ENCODE data around the gene SPECC1. TPM values are rescaled to one million over a fixed set of nuclear protein-coding genes. Genes with fewer than 3 reads are reported as not detected.

The SPECC1 gene
- total and polyA plus RNA-seq, 2 of the 4 experiments (the other 2 are of a cell fraction): 16.9 to 26.2 TPM

- no peak overlapping the region for H3K4me2 ChIP-seq (ENCODE audit: low read depth, low read length)
- intact Hi-C loops (cut with micrococcal nuclease) (loop anchor here (5.0 kb wide), 1 partner anchor 81 kb away; no protein-coding TSS in a partner anchor), dilution Hi-C loops (cut with HindIII; ENCODE audit: low sequenced_read_pairs, unreplicated experiment) (no loop called here), in situ Hi-C loops (cut with MboI; ENCODE audit: low sequenced_read_pairs) (no loop called here)
- DNase-seq (no peak), ATAC-seq (ENCODE audit: low read depth) (no peak)
- H2AFZ ChIP-seq (replicated peaks; ENCODE audit: low read length, poor library complexity): no peak overlapping the region
- no peak overlapping the region for H3K14ac ChIP-seq (replicated peaks; ENCODE audit: low read depth, low read length)
- H4K91ac ChIP-seq (ENCODE audit: insufficient read depth, low read depth, low read length): no peak overlapping the region
- ChIA-PET POLR2A (ENCODE audit: unreplicated experiment) (no interaction called here), CTCF (no interaction called here)
- H3K56ac ChIP-seq (ENCODE audit: extremely low read depth, insufficient read depth, low read length): no peak overlapping the region
- H4K8ac ChIP-seq (ENCODE audit: low read depth in 2 of 2, low read length in 2 of 2): no peak overlapping the region
- H3K4ac ChIP-seq (ENCODE audit: low read depth, low read length): no peak overlapping the region
- no peak overlapping the region; the same call in 1 of the 2 replicates for H4K5ac ChIP-seq (ENCODE audit: low read depth, low read length)
- H3K27me3 ChIP-seq (ENCODE audit: control insufficient read depth, insufficient read depth, low read length): no peaks in the 10 kb centered on the region
- H4K20me1 ChIP-seq (ENCODE audit: insufficient read depth, low read length): peaks cover 9% of the 10 kb centered on the region; the same call in 1 of the 2 replicates
- H3K9me3 ChIP-seq (ENCODE audit: control insufficient read depth, insufficient read depth, low read length): no peaks in the 10 kb centered on the region
- no TSS peak for BruUV-seq (replicated peaks)
- H2BK15ac ChIP-seq (ENCODE audit: low read depth, low read length): no peak overlapping the region
- no peak overlapping the region for H3K9ac ChIP-seq (ENCODE audit: low read depth, low read length)
- H3K9me1 ChIP-seq (ENCODE audit: insufficient read depth, low read length): peaks cover 15% of the 10 kb centered on the region
- H3K18ac ChIP-seq (ENCODE audit: low read depth, low read length): no peak overlapping the region
- no peak overlapping the region for H3K23ac ChIP-seq (ENCODE audit: low read depth, low read length)
- no peak overlapping the region for H2AK9ac ChIP-seq (replicated peaks; ENCODE audit: low read depth, low read length, poor library complexity)
- no peak overlapping the region for H2BK120ac ChIP-seq (ENCODE audit: low read depth, low read length)
- no peak overlapping the region for H2BK5ac ChIP-seq (ENCODE audit: low read depth, low read length, poor library complexity, severe bottlenecking)
- no peak overlapping the region for H3K4me3 ChIP-seq (ENCODE audit: insufficient read depth, low read depth, low read length)
- H2BK20ac ChIP-seq (ENCODE audit: low read depth, low read length): no peak overlapping the region
- no peak overlapping the region for H2AK5ac ChIP-seq (ENCODE audit: low read depth, low read length)
- H3K36me3 ChIP-seq (ENCODE audit: control insufficient read depth, insufficient read depth, low read length): peaks cover 13% of the 10 kb centered on the region
- peaks cover 29 to 58% of the 10 kb centered on the region in 2 experiments for H3K79me1 ChIP-seq (ENCODE audit: low read depth in 1 of 2, low read length in 2 of 2)
- H3K4me1 ChIP-seq (ENCODE audit: control insufficient read depth, insufficient read depth, low read length): peaks cover 16% of the 10 kb centered on the region
- WGBS, 2 experiments (ENCODE audit: extremely low coverage in 2 of 2, insufficient read length in 1 of 2): no CpG with 5 or more reads among the region's 3 CpGs
- no peak for TF ChIP-seq FOS (IDR thresholded peaks at IDR 0.05; ENCODE audit: low read depth, low read length)
- no peak for TF ChIP-seq SMC3 (IDR thresholded peaks at IDR 0.05; ENCODE audit: low read depth, low read length)
- TF ChIP-seq, protein P1, sequence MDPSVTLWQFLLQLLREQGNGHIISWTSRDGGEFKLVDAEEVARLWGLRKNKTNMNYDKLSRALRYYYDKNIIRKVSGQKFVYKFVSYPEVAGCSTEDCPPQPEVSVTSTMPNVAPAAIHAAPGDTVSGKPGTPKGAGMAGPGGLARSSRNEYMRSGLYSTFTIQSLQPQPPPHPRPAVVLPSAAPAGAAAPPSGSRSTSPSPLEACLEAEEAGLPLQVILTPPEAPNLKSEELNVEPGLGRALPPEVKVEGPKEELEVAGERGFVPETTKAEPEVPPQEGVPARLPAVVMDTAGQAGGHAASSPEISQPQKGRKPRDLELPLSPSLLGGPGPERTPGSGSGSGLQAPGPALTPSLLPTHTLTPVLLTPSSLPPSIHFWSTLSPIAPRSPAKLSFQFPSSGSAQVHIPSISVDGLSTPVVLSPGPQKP (IDR thresholded peaks at IDR 0.05; ENCODE audit: borderline replicate concordance, low read depth, low read length): no peak
- no peak for TF ChIP-seq MAFK (IDR thresholded peaks at IDR 0.05; ENCODE audit: low read depth, low read length)
- H3K27ac ChIP-seq (ENCODE audit: insufficient read depth, low read length): no peak overlapping the region
These were observed 199.6 kb downstream of the SPECC1 start for GRCh38 chr17:20208717-20209116.

Measured in IMR-90 (cell line).